ENCODE data around the gene LIN7A.

LIN7A gene

DNA sequence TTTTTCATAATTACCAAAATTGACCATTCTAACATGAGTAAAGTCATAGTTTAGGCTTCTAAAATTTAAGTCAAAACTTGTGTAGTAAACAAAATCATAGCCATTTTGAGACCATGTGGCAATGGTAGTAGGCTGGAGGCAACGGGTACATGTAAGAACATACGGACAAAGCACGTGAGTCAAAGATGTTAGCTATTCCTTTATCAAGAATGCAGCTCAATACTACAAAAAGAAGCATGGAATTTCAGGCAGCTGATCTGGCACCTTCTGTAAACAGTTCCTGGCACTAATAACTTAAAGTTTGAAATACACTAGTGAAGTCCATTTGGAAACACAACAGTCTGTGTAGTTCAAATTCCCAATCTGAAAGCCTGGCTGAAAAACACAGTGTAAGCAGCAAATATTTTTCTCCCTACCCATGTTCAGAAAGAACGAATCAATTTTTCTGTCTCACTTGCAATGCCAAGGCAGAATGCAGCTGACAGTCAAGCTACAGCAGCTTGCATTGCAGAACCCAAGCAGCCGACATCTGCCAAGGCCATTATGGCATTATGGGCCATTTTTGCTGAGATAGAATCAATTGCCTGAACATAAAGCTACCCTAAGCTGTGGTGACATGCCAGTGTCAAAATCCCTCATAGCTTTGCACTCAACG, 191.8 kb downstream of the LIN7A start:
- no peak overlapping the region for H3K4me3 ChIP-seq (replicated peaks; ENCODE audit: low read depth, low read length)
- no peak for DNase-seq (ENCODE audit: extremely low read depth, low read depth)
- TF ChIP-seq, protein P1, sequence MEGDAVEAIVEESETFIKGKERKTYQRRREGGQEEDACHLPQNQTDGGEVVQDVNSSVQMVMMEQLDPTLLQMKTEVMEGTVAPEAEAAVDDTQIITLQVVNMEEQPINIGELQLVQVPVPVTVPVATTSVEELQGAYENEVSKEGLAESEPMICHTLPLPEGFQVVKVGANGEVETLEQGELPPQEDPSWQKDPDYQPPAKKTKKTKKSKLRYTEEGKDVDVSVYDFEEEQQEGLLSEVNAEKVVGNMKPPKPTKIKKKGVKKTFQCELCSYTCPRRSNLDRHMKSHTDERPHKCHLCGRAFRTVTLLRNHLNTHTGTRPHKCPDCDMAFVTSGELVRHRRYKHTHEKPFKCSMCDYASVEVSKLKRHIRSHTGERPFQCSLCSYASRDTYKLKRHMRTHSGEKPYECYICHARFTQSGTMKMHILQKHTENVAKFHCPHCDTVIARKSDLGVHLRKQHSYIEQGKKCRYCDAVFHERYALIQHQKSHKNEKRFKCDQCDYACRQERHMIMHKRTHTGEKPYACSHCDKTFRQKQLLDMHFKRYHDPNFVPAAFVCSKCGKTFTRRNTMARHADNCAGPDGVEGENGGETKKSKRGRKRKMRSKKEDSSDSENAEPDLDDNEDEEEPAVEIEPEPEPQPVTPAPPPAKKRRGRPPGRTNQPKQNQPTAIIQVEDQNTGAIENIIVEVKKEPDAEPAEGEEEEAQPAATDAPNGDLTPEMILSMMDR (IDR thresholded peaks at IDR 0.05; ENCODE audit: low read depth, low read length, missing control alignments): no peak

Measured in HFF-Myc (cell line).